Ishikawa (cell line): ENCODE results near the gene KRT35.

Experiments used
- CEBPB ChIP-seq: IDR thresholded peaks from 2 replicates; pipeline ENCODE4 v1.6.1; 2012
- CREB1 ChIP-seq: IDR thresholded peaks from 2 replicates; pipeline ENCODE4 v1.6.1; 2012; ENCODE audit warnings: low read depth
- EGR1 ChIP-seq: IDR thresholded peaks from 2 replicates; pipeline ENCODE4 v1.6.1; 2012
- EP300 ChIP-seq: IDR thresholded peaks from 2 replicates; pipeline ENCODE4 v1.6.1; 2012; ENCODE audit warnings: borderline replicate concordance
- FOXM1 ChIP-seq: IDR thresholded peaks from 2 replicates; pipeline ENCODE4 v1.6.1; 2012; ENCODE audit warnings: low read depth, borderline replicate concordance
- NFIC ChIP-seq: IDR thresholded peaks from 2 replicates; pipeline ENCODE4 v1.6.1; 2012
- RAD21 ChIP-seq: IDR thresholded peaks from 2 replicates; pipeline ENCODE4 v1.6.1; 2012; ENCODE audit warnings: low read depth
- TAF1 ChIP-seq: IDR thresholded peaks from 2 replicates; pipeline ENCODE4 v1.6.1; 2012; ENCODE audit warnings: low read depth, mild to moderate bottlenecking
- TCF12 ChIP-seq: IDR thresholded peaks from 2 replicates; pipeline ENCODE4 v1.6.1; 2012; ENCODE audit warnings: low read depth
- TEAD4 ChIP-seq: IDR thresholded peaks from 2 replicates; pipeline ENCODE4 v1.6.1; 2012
- YY1 ChIP-seq: IDR thresholded peaks from 2 replicates; pipeline ENCODE4 v1.6.1; 2012; ENCODE audit warnings: low read depth
- ZBTB7A ChIP-seq: IDR thresholded peaks from 2 replicates; pipeline ENCODE4 v1.6.1; 2012; ENCODE audit warnings: low read depth
- TF ChIP-seq, protein P1 (sequence below): IDR thresholded peaks from 2 replicates; pipeline ENCODE4 v1.6.1; 2012
- TF ChIP-seq, protein P2 (sequence below): IDR thresholded peaks from 2 replicates; pipeline ENCODE4 v1.6.1; 2012; ENCODE audit warnings: low read depth, mild to moderate bottlenecking
- TF ChIP-seq, protein P3 (sequence below): IDR thresholded peaks from 2 replicates; pipeline ENCODE4 v1.6.1; 2012

Gene KRT35

DNA sequence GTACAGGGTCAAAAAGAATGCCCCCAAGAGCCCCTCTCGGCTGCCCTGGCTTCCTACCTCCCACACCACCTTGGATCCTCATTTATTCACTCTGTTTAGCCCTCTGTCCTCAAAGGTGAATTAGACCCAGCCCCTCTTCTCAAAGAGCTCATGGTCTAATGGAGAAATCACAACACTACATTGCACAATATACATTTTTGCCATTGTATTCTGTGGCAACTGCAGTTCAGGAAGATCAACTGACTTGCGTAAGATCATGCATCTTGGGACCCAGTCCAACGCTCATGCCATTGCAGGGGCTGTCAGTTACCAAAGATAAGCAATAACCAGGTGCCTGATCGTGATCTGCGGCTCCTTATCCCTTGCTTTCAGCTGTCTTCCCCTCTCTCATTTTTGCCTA is 41.6 kb downstream of the KRT35 start:
- TF ChIP-seq EP300 (no peak), CEBPB (0 out of 2 replicates have a peak, but pooled peaks have one; percentile 24)

DNA sequence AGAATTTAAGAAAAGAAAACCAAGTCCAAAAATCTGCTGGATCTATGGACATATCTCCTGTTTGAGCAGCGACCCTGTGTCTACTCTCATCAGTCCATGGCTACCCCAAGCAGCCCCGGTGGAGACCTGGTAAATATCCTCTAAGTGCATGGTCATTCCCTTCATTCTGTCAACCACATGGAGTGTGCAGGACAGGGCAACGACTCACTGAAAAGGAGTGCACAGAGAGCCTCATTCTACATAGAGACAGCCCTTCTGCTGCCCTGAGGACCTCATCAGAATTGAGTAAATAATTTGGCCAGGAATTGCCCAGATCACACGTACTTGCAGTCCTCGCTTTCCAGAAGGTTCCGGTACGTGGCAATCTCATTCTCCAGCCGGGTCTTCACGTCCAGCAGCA is 43.2 kb downstream of the KRT35 start:
- TF ChIP-seq TEAD4, result no peak
- TF ChIP-seq TAF1, result no peak
- TF ChIP-seq, protein P1, sequence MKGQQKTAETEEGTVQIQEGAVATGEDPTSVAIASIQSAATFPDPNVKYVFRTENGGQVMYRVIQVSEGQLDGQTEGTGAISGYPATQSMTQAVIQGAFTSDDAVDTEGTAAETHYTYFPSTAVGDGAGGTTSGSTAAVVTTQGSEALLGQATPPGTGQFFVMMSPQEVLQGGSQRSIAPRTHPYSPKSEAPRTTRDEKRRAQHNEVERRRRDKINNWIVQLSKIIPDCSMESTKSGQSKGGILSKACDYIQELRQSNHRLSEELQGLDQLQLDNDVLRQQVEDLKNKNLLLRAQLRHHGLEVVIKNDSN, result no peak
- no peak for TF ChIP-seq ZBTB7A
- no peak for TF ChIP-seq CREB1
- TF ChIP-seq FOXM1, result no peak
- TF ChIP-seq EGR1, result no peak
- no peak for TF ChIP-seq CEBPB
- TF ChIP-seq TCF12, result no peak
- TF ChIP-seq NFIC, result no peak
- TF ChIP-seq, protein P2, sequence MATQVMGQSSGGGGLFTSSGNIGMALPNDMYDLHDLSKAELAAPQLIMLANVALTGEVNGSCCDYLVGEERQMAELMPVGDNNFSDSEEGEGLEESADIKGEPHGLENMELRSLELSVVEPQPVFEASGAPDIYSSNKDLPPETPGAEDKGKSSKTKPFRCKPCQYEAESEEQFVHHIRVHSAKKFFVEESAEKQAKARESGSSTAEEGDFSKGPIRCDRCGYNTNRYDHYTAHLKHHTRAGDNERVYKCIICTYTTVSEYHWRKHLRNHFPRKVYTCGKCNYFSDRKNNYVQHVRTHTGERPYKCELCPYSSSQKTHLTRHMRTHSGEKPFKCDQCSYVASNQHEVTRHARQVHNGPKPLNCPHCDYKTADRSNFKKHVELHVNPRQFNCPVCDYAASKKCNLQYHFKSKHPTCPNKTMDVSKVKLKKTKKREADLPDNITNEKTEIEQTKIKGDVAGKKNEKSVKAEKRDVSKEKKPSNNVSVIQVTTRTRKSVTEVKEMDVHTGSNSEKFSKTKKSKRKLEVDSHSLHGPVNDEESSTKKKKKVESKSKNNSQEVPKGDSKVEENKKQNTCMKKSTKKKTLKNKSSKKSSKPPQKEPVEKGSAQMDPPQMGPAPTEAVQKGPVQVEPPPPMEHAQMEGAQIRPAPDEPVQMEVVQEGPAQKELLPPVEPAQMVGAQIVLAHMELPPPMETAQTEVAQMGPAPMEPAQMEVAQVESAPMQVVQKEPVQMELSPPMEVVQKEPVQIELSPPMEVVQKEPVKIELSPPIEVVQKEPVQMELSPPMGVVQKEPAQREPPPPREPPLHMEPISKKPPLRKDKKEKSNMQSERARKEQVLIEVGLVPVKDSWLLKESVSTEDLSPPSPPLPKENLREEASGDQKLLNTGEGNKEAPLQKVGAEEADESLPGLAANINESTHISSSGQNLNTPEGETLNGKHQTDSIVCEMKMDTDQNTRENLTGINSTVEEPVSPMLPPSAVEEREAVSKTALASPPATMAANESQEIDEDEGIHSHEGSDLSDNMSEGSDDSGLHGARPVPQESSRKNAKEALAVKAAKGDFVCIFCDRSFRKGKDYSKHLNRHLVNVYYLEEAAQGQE, result no peak
- no peak for TF ChIP-seq EP300
- TF ChIP-seq YY1, result no peak
- no peak for TF ChIP-seq RAD21
- TF ChIP-seq, protein P3, sequence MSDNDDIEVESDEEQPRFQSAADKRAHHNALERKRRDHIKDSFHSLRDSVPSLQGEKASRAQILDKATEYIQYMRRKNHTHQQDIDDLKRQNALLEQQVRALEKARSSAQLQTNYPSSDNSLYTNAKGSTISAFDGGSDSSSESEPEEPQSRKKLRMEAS, result no peak

DNA sequence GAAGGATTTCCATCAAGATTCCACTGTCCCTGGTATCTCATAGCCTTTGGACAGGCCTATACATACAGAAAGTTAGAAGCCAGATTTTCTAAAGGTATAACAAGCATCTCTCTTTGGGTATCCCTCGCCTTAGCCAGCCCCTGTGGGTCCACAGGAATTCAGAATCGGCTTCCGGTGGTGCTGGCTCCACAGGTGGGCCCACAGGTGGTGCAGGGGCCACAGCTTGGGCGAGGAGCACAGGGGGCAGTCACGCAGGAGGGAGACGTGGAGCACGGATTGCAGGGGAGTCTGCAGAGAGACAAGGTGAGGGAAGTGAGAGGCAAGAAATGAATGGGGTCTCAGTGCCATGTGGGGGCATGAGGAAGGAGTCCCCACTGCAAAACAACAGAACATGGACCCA is 43.7 kb downstream of the KRT35 start:
- TF ChIP-seq RAD21, result no peak
- TF ChIP-seq TEAD4, result no peak
- no peak for TF ChIP-seq EP300
- TF ChIP-seq, protein P1, result no peak
- TF ChIP-seq YY1, result no peak
- TF ChIP-seq NFIC, result no peak
- no peak for TF ChIP-seq ZBTB7A
- TF ChIP-seq TAF1, result no peak
- TF ChIP-seq, protein P3, result no peak
- no peak for TF ChIP-seq CREB1
- TF ChIP-seq CEBPB, result no peak
- no peak for TF ChIP-seq TCF12
- TF ChIP-seq FOXM1, result no peak
- TF ChIP-seq EGR1, result no peak
- TF ChIP-seq, protein P2, result no peak

DNA sequence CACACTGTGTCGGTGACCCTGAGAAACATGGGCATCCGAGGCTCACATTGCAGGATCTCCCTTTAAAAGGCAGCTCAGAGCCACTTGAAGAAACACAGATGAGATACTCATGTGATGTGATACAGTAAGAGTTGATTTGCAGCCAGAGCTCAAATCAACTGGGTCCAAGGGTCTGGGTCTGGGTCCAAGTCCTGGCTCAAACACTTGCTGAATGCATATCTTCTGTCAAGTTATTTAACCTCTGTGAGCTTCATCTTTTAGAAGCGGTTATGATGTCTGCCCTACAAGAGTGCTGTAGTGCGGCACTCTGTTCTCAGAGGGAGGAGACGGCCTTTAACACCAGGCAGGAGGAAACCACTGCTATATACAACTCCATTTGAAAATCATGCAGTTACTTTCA is 46.5 kb downstream of the KRT35 start:
- TF ChIP-seq RAD21, result no peak
- TF ChIP-seq EP300, result no peak
- TF ChIP-seq TCF12, result no peak
- TF ChIP-seq EGR1, result no peak

DNA sequence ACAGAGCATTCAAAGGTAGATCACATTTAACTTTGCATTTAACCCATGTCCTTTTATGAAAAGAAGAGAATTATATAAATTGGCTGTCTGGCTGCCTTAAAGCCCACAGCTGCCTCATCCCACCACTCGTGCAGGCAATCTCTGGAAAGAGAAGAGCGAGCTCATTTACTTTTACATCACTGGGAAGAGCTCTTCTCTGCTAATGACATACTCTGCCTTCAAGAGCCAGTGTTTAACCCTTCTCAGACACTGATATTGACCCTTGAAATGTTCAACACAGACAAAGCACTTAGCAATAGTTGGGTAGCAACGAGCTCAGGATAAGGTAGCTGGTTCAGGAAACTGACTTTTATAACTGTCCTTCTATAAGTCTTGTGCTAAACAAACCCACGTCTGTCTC is 46.9 kb downstream of the KRT35 start:
- TF ChIP-seq FOXM1 (no peak), TCF12 (no peak), TEAD4 (no peak), TAF1 (no peak), CEBPB (no peak), EP300 (no peak), ZBTB7A (no peak), YY1 (no peak), CREB1 (no peak), EGR1 (no peak), RAD21 (no peak), NFIC (no peak)
- TF ChIP-seq, protein P1, result no peak
- TF ChIP-seq, protein P2, result no peak
- TF ChIP-seq, protein P3, result no peak
